ENCODE results near the gene IKZF1. TPM values are rescaled to one million over a fixed set of nuclear protein-coding genes. Genes with fewer than 3 reads are reported as not detected.

The IKZF1 gene
- total RNA-seq, 1 experiment from 2014 or later = 0.57 TPM

- BruUV-seq (replicated peaks) = no TSS peak
- DNase-seq (ENCODE audit: low read depth, low spot score) (no peak), ATAC-seq (no peak)
- TF ChIP-seq, protein P1, sequence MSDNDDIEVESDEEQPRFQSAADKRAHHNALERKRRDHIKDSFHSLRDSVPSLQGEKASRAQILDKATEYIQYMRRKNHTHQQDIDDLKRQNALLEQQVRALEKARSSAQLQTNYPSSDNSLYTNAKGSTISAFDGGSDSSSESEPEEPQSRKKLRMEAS (IDR thresholded peaks at IDR 0.05) = no peak
- TF ChIP-seq SRF (IDR thresholded peaks at IDR 0.05; ENCODE audit: low read depth) (no peak), YY1 (IDR thresholded peaks at IDR 0.05; ENCODE audit: extremely low read depth, insufficient replicate concordance, low read depth, low read length) (no peak), ZFX (IDR thresholded peaks at IDR 0.05) (no peak), EZH2phosphoT487 (IDR thresholded peaks at IDR 0.05; ENCODE audit: borderline replicate concordance) (no peak), SP1 (IDR thresholded peaks at IDR 0.05; ENCODE audit: low read depth) (no peak)
- Histone ChIP-seq H3K4me2 (ENCODE audit: low read length) (no peak overlapping the region), H3K27me3 (ENCODE audit: insufficient read depth, low read length) (no peaks in the 10 kb centered on the region), H3K9ac (ENCODE audit: low read length) (no peak overlapping the region), H4K20me1 (ENCODE audit: insufficient read depth) (no peaks in the 10 kb centered on the region), H3K36me3 (ENCODE audit: control insufficient read depth in 1 of 2, insufficient read depth in 2 of 2, low read length in 2 of 2) (no peaks in the 10 kb centered on the region), H3K9me3 (ENCODE audit: control insufficient read depth in 1 of 2, insufficient read depth in 1 of 2, low read depth in 1 of 2, low read length in 2 of 2) (no peaks in the 10 kb centered on the region), H3K79me2 (ENCODE audit: insufficient read depth, low read length) (no peaks in the 10 kb centered on the region), H3K4me1 (ENCODE audit: control insufficient read depth in 1 of 2, insufficient read depth in 2 of 2, low read length in 2 of 2) (no peaks in the 10 kb centered on the region), H2AFZ (ENCODE audit: low read depth, low read length, poor library complexity, severe bottlenecking) (no peak overlapping the region), H3K4me3 (replicated peaks in 1 of 2; ENCODE audit: low read depth in 1 of 2, low read length in 2 of 2) (no peak overlapping the region), H3K9me2 (ENCODE audit: insufficient read depth) (no peaks in the 10 kb centered on the region), H3K27ac (ENCODE audit: low read depth, low read length) (no peak overlapping the region)
- ChIA-PET CTCF (no interaction called here), RAD21 (ENCODE audit: low non-redundant PET in 1 of 2, low total read pairs in 2 of 2, uncharacterized antibody in 2 of 2, unreplicated experiment in 2 of 2) (no interaction called here), POLR2A (no interaction called here)
- intact Hi-C loops (cut with micrococcal nuclease) = no loop called here
These were observed 35.5 kb upstream of the IKZF1 start for GRCh38 chr7:50268990-50269389.

DNA sequence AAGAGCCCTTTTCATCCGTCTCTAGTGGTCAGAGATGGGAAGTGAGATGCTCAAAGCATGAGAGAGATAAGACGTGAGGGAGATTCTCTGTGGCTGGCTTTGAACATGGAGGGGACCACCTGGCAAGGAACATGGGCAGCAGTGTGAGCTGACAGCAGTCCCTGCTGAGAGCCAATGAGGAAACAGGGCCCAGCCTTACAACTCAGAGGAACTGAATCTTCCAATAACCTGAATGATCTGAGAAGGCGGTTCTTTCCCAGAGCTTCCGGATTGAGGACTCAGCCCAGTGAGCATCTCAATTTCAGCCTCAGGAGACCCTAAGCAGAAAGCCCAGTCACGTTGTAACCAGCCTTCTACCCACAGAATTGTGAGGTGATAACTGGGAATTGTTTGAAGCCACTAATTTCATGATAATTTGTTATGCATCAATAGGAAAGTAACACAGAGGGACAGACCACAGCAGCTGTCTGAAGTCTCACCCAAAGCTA, 33.9 kb upstream of the IKZF1 start:
- ATAC-seq (no peak), DNase-seq (ENCODE audit: low read depth, low spot score) (no peak)
- no peak overlapping the region for H3K9ac ChIP-seq (ENCODE audit: low read length)
- ChIA-PET RAD21 (ENCODE audit: low non-redundant PET in 1 of 2, low total read pairs in 2 of 2, uncharacterized antibody in 2 of 2, unreplicated experiment in 2 of 2) (no interaction called here), CTCF (no interaction called here), POLR2A (no interaction called here)
- no peaks in the 10 kb centered on the region for H3K36me3 ChIP-seq (ENCODE audit: control insufficient read depth in 1 of 2, insufficient read depth in 2 of 2, low read length in 2 of 2)
- no peak overlapping the region for H3K27ac ChIP-seq (ENCODE audit: low read depth, low read length)
- TF ChIP-seq RAD21 (IDR thresholded peaks at IDR 0.05; ENCODE audit: low read depth) (no peak), ZFX (IDR thresholded peaks at IDR 0.05) (no peak), EZH2phosphoT487 (IDR thresholded peaks at IDR 0.05; ENCODE audit: borderline replicate concordance) (no peak), POLR2AphosphoS5 (IDR thresholded peaks at IDR 0.05; ENCODE audit: low read depth, low read length) (no peak)
- no peaks in the 10 kb centered on the region for H3K9me3 ChIP-seq (ENCODE audit: control insufficient read depth in 1 of 2, insufficient read depth in 1 of 2, low read depth in 1 of 2, low read length in 2 of 2)
- H3K4me2 ChIP-seq (ENCODE audit: low read length) = no peak overlapping the region
- H3K27me3 ChIP-seq (ENCODE audit: insufficient read depth, low read length) = peaks cover 10% of the 10 kb centered on the region; the same call in 1 of the 2 replicates
- no peak overlapping the region for H3K4me3 ChIP-seq (replicated peaks in 1 of 2; ENCODE audit: low read depth in 1 of 2, low read length in 2 of 2)
- no peaks in the 10 kb centered on the region for H3K9me2 ChIP-seq (ENCODE audit: insufficient read depth)
- no peak overlapping the region for H2AFZ ChIP-seq (ENCODE audit: low read depth, low read length, poor library complexity, severe bottlenecking)
- H3K4me1 ChIP-seq (ENCODE audit: control insufficient read depth in 1 of 2, insufficient read depth in 2 of 2, low read length in 2 of 2) = no peaks in the 10 kb centered on the region
- BruUV-seq (replicated peaks) = no TSS peak
- intact Hi-C loops (cut with micrococcal nuclease) = no loop called here
- no peaks in the 10 kb centered on the region for H3K79me2 ChIP-seq (ENCODE audit: insufficient read depth, low read length)
- H4K20me1 ChIP-seq (ENCODE audit: insufficient read depth) = no peaks in the 10 kb centered on the region
